H1 (cell line): Measurements from ENCODE around the gene TCERG1L. TPM values are rescaled to one million over a fixed set of nuclear protein-coding genes. Genes with fewer than 3 reads are reported as not detected.

Experiments used
- BACH1 ChIP-seq: IDR thresholded peaks from 2 replicates; pipeline ENCODE4 v1.6.1; 2012; ENCODE audit warnings: low read length, improper control_type of control experiment
- BCL11A ChIP-seq, 2 experiments: IDR thresholded peaks; one replicate each; pipeline ENCODE4 v1.6.1; 2011; ENCODE audit warnings: low read depth in 2 of 2, low read length in 2 of 2, mild to moderate bottlenecking in 2 of 2
- CHD1 ChIP-seq: IDR thresholded peaks from 2 replicates; pipeline ENCODE4 v1.6.1; 2012; ENCODE audit warnings: low read depth, low read length, improper control_type of control experiment
- FOSL1 ChIP-seq: IDR thresholded peaks from 2 replicates; pipeline ENCODE4 v1.6.1; 2011; ENCODE audit warnings: mild to moderate bottlenecking, low read depth, low read length, moderate library complexity; ENCODE audit not compliant: insufficient read depth
- JUN ChIP-seq: IDR thresholded peaks from 2 replicates; pipeline ENCODE4 v1.6.1; 2011; ENCODE audit warnings: low read depth, mild to moderate bottlenecking, improper control_type of control experiment, low read length
- KDM1A ChIP-seq: fragments of 200-600, 300-600 bp; sonication (generic); IDR thresholded peaks from 2 replicates; pipeline ENCODE4 v1.7.1; 2016; ENCODE audit warnings: mild to moderate bottlenecking, low read length, borderline replicate concordance
- NRF1 ChIP-seq: IDR thresholded peaks from 2 replicates; pipeline ENCODE4 v1.6.1; 2011; ENCODE audit warnings: mild to moderate bottlenecking, low read depth, low read length, improper control_type of control experiment
- SP1 ChIP-seq: IDR thresholded peaks from 2 replicates; pipeline ENCODE4 v1.6.1; 2011; ENCODE audit warnings: low read depth, low read length
- SP4 ChIP-seq: IDR thresholded peaks from 2 replicates; pipeline ENCODE4 v1.6.1; 2012; ENCODE audit warnings: low read length, inconsistent platforms
- TCF12 ChIP-seq: IDR thresholded peaks from 2 replicates; pipeline ENCODE4 v1.6.1; 2011; ENCODE audit warnings: low read depth, mild to moderate bottlenecking, low read length
- YY1 ChIP-seq: IDR thresholded peaks from 2 replicates; pipeline ENCODE4 v1.6.1; 2011; ENCODE audit warnings: low read depth, mild to moderate bottlenecking, low read length
- polyA plus RNA-seq, 7 experiments: library from polyadenylated mRNA; depleted of rRNA in 3 of 7; stranded (reverse) in 5 of 7; unstranded in 2 of 7; fragments of >200 nt in 5 of 7; fragments of 200-250 nt in 2 of 7; gene quantifications; 1 replicate in 5 of 7; 2 replicates in 1 of 7; 4 replicates in 1 of 7; pipeline versions ENCODE4 v1.2.1 to v1.2.3, GENCODE V29; 2011 to 2013; ENCODE audit warnings: missing spikeins in 2 of 7, mixed read lengths in 2 of 7
- total RNA-seq: library from RNA; stranded (reverse); fragmentation: NEBNext Ultra II Directional; extraction: Animal tissue kit (Norgen Biotek cat#: 25700); gene quantifications from 2 replicates; pipeline ENCODE4 v1.2.1, GENCODE V29; 2021
- TF ChIP-seq, protein P1 (sequence below): fragments of 300-600 bp; sonication (generic); IDR thresholded peaks from 2 replicates; pipeline ENCODE4 v1.7.1; 2012; ENCODE audit warnings: low read length, moderate library complexity, mild to moderate bottlenecking, inconsistent platforms; ENCODE audit not compliant: insufficient replicate concordance
- TF ChIP-seq, protein P2 (sequence below): IDR thresholded peaks from 2 replicates; pipeline ENCODE4 v1.6.1; 2012; ENCODE audit warnings: inconsistent platforms

Gene TCERG1L
- total and polyA plus RNA-seq, 2 of the 8 experiments (the other 6 are each of a cell fraction or from before 2014, with no cell fraction given): 3.9 to 6.9 TPM

GRCh38 chr10:131132681-131133080 lies 178.8 kb downstream of the TCERG1L start (continued):
- TF ChIP-seq, protein P1, sequence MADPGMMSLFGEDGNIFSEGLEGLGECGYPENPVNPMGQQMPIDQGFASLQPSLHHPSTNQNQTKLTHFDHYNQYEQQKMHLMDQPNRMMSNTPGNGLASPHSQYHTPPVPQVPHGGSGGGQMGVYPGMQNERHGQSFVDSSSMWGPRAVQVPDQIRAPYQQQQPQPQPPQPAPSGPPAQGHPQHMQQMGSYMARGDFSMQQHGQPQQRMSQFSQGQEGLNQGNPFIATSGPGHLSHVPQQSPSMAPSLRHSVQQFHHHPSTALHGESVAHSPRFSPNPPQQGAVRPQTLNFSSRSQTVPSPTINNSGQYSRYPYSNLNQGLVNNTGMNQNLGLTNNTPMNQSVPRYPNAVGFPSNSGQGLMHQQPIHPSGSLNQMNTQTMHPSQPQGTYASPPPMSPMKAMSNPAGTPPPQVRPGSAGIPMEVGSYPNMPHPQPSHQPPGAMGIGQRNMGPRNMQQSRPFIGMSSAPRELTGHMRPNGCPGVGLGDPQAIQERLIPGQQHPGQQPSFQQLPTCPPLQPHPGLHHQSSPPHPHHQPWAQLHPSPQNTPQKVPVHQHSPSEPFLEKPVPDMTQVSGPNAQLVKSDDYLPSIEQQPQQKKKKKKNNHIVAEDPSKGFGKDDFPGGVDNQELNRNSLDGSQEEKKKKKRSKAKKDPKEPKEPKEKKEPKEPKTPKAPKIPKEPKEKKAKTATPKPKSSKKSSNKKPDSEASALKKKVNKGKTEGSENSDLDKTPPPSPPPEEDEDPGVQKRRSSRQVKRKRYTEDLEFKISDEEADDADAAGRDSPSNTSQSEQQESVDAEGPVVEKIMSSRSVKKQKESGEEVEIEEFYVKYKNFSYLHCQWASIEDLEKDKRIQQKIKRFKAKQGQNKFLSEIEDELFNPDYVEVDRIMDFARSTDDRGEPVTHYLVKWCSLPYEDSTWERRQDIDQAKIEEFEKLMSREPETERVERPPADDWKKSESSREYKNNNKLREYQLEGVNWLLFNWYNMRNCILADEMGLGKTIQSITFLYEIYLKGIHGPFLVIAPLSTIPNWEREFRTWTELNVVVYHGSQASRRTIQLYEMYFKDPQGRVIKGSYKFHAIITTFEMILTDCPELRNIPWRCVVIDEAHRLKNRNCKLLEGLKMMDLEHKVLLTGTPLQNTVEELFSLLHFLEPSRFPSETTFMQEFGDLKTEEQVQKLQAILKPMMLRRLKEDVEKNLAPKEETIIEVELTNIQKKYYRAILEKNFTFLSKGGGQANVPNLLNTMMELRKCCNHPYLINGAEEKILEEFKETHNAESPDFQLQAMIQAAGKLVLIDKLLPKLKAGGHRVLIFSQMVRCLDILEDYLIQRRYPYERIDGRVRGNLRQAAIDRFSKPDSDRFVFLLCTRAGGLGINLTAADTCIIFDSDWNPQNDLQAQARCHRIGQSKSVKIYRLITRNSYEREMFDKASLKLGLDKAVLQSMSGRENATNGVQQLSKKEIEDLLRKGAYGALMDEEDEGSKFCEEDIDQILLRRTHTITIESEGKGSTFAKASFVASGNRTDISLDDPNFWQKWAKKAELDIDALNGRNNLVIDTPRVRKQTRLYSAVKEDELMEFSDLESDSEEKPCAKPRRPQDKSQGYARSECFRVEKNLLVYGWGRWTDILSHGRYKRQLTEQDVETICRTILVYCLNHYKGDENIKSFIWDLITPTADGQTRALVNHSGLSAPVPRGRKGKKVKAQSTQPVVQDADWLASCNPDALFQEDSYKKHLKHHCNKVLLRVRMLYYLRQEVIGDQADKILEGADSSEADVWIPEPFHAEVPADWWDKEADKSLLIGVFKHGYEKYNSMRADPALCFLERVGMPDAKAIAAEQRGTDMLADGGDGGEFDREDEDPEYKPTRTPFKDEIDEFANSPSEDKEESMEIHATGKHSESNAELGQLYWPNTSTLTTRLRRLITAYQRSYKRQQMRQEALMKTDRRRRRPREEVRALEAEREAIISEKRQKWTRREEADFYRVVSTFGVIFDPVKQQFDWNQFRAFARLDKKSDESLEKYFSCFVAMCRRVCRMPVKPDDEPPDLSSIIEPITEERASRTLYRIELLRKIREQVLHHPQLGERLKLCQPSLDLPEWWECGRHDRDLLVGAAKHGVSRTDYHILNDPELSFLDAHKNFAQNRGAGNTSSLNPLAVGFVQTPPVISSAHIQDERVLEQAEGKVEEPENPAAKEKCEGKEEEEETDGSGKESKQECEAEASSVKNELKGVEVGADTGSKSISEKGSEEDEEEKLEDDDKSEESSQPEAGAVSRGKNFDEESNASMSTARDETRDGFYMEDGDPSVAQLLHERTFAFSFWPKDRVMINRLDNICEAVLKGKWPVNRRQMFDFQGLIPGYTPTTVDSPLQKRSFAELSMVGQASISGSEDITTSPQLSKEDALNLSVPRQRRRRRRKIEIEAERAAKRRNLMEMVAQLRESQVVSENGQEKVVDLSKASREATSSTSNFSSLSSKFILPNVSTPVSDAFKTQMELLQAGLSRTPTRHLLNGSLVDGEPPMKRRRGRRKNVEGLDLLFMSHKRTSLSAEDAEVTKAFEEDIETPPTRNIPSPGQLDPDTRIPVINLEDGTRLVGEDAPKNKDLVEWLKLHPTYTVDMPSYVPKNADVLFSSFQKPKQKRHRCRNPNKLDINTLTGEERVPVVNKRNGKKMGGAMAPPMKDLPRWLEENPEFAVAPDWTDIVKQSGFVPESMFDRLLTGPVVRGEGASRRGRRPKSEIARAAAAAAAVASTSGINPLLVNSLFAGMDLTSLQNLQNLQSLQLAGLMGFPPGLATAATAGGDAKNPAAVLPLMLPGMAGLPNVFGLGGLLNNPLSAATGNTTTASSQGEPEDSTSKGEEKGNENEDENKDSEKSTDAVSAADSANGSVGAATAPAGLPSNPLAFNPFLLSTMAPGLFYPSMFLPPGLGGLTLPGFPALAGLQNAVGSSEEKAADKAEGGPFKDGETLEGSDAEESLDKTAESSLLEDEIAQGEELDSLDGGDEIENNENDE: no peak
- TF ChIP-seq TCF12: no peak
- TF ChIP-seq FOSL1: no peak
- TF ChIP-seq BCL11A (IDR thresholded peaks at IDR 0.05; ENCODE audit: low read depth in 2 of 2, low read length in 2 of 2): no peak
- no peak for TF ChIP-seq JUN
- TF ChIP-seq YY1: no peak
- TF ChIP-seq, protein P2, sequence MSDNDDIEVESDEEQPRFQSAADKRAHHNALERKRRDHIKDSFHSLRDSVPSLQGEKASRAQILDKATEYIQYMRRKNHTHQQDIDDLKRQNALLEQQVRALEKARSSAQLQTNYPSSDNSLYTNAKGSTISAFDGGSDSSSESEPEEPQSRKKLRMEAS: no peak
- no peak for TF ChIP-seq CHD1
- no peak for TF ChIP-seq SP1
- no peak for TF ChIP-seq KDM1A
- no peak for TF ChIP-seq BACH1
- no peak for TF ChIP-seq SP4
- TF ChIP-seq NRF1: no peak
